Measurements from ENCODE around the gene ZNF366. TPM values are rescaled to one million over a fixed set of nuclear protein-coding genes. Genes with fewer than 3 reads are reported as not detected.

The ZNF366 gene
- total RNA-seq, 4 donors from 2014 or later: 2.6 to 14.7 (median 3.8) TPM

DNA sequence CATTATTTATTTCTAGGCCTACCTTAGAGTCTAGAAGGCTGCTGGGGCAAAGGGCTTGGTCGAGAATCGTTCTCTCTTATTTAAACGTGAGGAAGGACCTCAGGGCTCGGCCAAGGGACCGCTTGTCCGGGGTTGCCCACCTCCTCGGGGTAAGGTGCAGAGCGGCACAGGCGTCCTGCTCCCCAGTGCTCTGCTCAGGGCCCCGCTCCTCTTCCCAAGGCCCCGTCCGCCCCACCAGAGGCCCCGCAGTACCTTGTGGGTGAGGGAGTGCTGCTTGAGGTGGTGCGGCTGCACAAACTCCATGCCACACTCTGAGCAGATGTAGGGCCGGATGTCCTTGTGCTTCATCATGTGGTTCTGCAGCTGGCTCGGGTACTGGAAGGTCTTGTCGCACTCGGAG, 47.3 kb downstream of the ZNF366 start:
- TF ChIP-seq, protein P1, sequence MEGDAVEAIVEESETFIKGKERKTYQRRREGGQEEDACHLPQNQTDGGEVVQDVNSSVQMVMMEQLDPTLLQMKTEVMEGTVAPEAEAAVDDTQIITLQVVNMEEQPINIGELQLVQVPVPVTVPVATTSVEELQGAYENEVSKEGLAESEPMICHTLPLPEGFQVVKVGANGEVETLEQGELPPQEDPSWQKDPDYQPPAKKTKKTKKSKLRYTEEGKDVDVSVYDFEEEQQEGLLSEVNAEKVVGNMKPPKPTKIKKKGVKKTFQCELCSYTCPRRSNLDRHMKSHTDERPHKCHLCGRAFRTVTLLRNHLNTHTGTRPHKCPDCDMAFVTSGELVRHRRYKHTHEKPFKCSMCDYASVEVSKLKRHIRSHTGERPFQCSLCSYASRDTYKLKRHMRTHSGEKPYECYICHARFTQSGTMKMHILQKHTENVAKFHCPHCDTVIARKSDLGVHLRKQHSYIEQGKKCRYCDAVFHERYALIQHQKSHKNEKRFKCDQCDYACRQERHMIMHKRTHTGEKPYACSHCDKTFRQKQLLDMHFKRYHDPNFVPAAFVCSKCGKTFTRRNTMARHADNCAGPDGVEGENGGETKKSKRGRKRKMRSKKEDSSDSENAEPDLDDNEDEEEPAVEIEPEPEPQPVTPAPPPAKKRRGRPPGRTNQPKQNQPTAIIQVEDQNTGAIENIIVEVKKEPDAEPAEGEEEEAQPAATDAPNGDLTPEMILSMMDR (IDR thresholded peaks at IDR 0.05; ENCODE audit: low read depth): no peak

DNA sequence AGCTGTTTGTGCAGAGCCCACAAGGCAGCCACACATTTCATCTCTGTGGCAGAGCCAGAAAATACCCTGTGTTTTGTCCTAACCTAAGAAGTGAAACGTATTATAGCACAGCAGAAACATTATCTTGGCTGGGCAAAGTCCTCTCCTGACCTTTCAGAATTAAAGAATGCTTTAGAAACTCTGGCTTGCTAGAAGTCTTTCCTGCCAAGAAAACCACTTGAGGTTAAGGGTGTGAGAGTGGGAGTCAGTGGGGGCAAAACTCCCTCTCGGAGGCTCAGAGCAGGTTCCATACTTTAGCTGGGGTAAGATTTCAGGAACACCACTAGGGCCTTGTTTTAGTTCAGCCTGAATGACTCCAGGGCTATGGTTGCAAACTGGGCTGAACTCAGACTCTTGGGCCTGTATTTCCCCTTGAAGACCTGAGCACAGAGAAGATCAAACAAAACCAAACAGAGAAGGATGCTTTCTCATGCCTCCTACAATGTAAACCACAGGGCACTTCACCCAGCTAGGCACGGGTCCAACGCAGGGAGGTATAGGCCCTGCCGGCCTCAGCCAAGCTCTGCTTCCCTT, 48.0 kb downstream of the ZNF366 start:
- TF ChIP-seq, protein P1 (IDR thresholded peaks at IDR 0.05; ENCODE audit: low read depth): no peak

DNA sequence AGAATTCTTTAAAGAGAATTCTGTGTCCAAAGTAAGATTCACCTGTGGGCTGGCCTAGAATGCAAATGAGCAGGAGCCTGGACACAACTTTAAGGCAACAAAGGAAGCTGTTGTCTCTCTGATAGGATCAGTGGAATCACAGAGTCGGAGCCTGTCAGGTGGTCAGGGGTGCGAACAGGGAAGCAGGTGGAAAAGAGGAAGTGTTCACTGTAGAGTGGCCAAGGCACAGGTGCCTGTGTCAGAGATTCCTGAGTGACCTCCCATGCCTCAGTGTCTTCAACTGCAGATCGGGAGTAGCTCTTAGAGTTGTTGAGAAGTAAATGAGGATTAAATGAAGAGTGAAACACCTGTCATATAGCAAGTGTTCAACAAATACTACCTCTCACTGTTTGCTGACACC, 48.8 kb downstream of the ZNF366 start:
- TF ChIP-seq, protein P1 (IDR thresholded peaks at IDR 0.05; ENCODE audit: low read depth): no peak

DNA sequence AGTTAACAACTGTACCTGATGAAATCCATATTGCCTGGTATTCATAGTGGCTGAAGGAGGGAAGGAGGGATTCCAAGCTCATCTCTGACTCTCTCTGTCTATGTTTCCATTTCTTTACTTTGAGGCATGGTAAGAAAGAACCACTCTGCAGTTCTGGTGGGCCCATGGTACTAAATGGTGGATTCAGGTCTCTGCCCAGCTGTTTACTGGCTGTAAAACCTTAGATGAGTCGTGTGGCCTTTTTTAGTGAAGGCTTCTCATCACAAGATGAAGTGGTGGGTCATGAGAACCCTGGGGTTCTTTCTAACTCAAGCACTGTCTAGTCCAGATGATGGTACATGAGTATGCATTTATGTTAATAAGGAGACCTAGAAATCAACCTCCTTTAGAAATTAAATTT, 49.7 kb downstream of the ZNF366 start:
- TF ChIP-seq, protein P1 (IDR thresholded peaks at IDR 0.05; ENCODE audit: low read depth): no peak

DNA sequence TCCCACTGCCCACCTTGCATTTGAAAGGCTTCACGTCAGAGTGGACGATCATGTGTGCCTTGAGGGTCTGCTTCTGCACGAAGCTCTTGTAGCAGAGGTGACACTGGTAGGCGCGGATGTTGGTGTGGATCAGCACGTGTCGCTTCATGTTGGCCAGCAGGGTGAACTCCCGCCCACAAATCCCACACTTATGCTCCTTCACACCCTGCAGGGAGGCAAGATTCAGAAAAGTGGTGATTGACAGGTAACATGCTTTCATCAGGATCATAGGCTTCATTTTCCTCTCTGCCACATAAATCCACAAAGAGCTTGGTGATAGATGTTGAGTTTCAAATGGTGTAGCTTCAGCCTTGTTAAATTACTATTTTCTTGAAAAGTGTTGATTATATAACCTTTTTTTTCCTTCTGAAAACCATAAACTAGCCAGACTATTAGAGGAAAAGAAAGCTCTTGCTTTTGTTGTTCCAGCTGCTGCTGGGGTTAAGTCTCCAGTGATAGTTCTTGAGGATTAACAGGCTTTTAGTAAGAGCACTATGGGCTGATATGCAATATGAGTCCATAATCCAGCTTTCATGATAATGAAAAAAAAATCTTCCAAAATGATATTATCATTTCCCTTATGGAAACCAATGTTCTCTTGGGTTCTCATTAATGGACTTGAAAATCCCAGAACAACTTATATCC, 50.7 kb downstream of the ZNF366 start:
- TF ChIP-seq, protein P1 (IDR thresholded peaks at IDR 0.05; ENCODE audit: low read depth): no peak

DNA sequence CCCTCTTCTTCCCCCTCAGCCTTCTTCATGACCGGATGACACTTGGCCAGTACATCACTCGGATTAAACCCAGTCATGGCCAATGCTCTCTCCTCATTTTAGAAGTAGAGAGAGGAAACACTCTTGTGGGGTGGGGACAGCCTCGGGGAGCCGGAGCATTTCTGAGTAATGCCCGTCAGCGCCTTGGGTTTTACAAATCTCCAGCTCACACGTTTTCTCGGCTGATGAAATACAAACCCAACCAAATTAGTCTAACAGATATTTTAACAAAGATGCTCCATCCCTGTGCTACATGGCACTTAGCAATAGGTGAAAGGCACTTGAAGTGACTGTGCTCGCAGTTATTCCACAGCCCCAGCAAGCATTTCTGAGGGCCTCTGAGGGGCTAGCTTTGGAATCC, 51.7 kb downstream of the ZNF366 start:
- TF ChIP-seq, protein P1 (IDR thresholded peaks at IDR 0.05; ENCODE audit: low read depth): no peak

DNA sequence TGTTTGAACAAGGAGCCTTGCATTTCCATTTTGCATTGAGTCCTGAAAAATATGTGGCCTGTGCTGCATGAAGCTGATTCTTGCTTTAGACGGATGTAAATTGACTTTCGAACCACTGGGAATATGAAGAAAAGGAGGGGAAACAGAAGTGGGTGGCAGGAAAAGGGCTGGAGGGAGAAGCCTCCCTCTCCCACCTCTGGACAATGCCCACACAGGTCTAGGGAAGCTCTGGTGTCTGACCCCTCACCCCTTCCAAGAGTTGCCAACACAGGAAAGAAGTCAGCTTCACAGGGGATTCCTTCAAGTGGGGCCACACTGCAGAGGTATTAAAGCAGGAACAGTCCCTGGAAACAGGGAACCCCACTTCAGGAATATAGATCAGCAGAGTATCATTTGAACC, 52.2 kb downstream of the ZNF366 start:
- TF ChIP-seq, protein P1 (IDR thresholded peaks at IDR 0.05; ENCODE audit: low read depth): no peak

Measured in subcutaneous adipose tissue (tissue), 4 donors.